K562 (cell line): ENCODE measurements around the gene C9orf153. TPM values are rescaled to one million over a fixed set of nuclear protein-coding genes. Genes with fewer than 3 reads are reported as not detected.

Source experiments
- ATAC-seq: fragments of 200-7000 bp; cut with Tn5 transposase; 3 replicates; pipeline ENCODE4 v1.9.1; 2020; ENCODE audit warnings: moderate library complexity
- BruUV-seq: library from RNA; stranded (reverse); fragments of 400-500 nt; replicated peaks from 2 replicates; lab custom pipeline; 2021; lab: Mats Ljungman, UMichigan
- CTCF ChIA-PET: fragments of 300-600 bp; formaldehyde crosslinking; extraction: SDS; loops from one replicate; lab custom pipeline; 2021; ENCODE audit warnings: low intra/inter-chr PET ratio; lab: Yijun Ruan, JAX
- POLR2A ChIA-PET: fragments of 300-600, 350-650 bp; sonication (Branson Sonifier 250); formaldehyde crosslinking; extraction: SDS; loops from one replicate; lab custom pipeline; 2021; ENCODE audit warnings: antibody characterized with exemption, inconsistent platforms; lab: Yijun Ruan, JAX
- DNase-seq, 4 experiments: peaks; one replicate each; pipeline versions ENCODE4 v3.0.0 to v3.0.0-alpha.2; 2011 to 2018; ENCODE audit warnings: low spot score in 3 of 4, mixed read lengths in 3 of 4; ENCODE audit errors: extremely low read depth in 1 of 4
- FAIRE-seq: peaks from 2 replicates; lab custom pipeline; 2011; peaks lifted over from hg19 to GRCh38; lab: Jason Lieb, UNC
- H2AFZ ChIP-seq: 2 replicates; pipeline ENCODE4 v1.6.0; 2011; ENCODE audit warnings: low read depth, low read length, control low read depth, inconsistent platforms
- H3K27ac ChIP-seq: fragments of 200-600 bp; 3 replicates; pipeline ENCODE4 v1.8.0; 2011; ENCODE audit warnings: low read depth, mild to moderate bottlenecking, control low read depth, inconsistent platforms, low read length, moderate library complexity, mixed read lengths; ENCODE audit errors: extremely low read depth
- H3K27me3 ChIP-seq, 2 experiments: fragments of 300-600 bp in 1 of 2; 2 replicates in 1 of 2; 3 replicates in 1 of 2; pipeline versions ENCODE4 v1.6.0 to v1.8.0; 2011; ENCODE audit warnings: inconsistent platforms in 2 of 2, low read length in 2 of 2, mild to moderate bottlenecking in 1 of 2, mixed read lengths in 1 of 2, moderate library complexity in 1 of 2; ENCODE audit not compliant: control insufficient read depth in 2 of 2, insufficient read depth in 2 of 2
- H3K36me3 ChIP-seq: fragments of 300-600 bp; 3 replicates; pipeline ENCODE4 v1.8.0; 2011; ENCODE audit warnings: mild to moderate bottlenecking, low read length, inconsistent platforms; ENCODE audit not compliant: control insufficient read depth, insufficient read depth
- H3K4me1 ChIP-seq, 2 experiments: fragments of 200-600 bp in 1 of 2; replicated peaks in 1 of 2; 2 replicates in 1 of 2; 3 replicates in 1 of 2; pipeline versions ENCODE4 v1.5.1 to v1.8.0; 2011; ENCODE audit warnings: inconsistent platforms in 2 of 2, low read length in 2 of 2, mild to moderate bottlenecking in 1 of 2, mixed read lengths in 1 of 2, moderate library complexity in 1 of 2; ENCODE audit not compliant: control insufficient read depth in 2 of 2, insufficient read depth in 2 of 2
- H3K4me2 ChIP-seq: 2 replicates; pipeline ENCODE4 v1.6.1; 2011; ENCODE audit warnings: low read length, control low read depth, inconsistent platforms, mixed read lengths; ENCODE audit not compliant: insufficient read depth
- H3K4me3 ChIP-seq: fragments of 200-600 bp; sonication (generic), shearing (Covaris generic); 2 replicates; pipeline ENCODE4 v1.5.1; 2016; ENCODE audit warnings: control low read depth, inconsistent platforms
- H3K79me2 ChIP-seq: fragments of 200-600 bp; 3 replicates; pipeline ENCODE4 v1.8.0; 2011; ENCODE audit warnings: low read length, inconsistent platforms; ENCODE audit not compliant: control insufficient read depth, insufficient read depth
- H3K9ac ChIP-seq, 2 experiments: 2 replicates each; pipeline versions ENCODE4 v1.6.0 to v1.6.1; 2011; ENCODE audit warnings: low read depth in 2 of 2, low read length in 2 of 2, control low read depth in 1 of 2, inconsistent platforms in 1 of 2, mild to moderate bottlenecking in 1 of 2, mixed read lengths in 1 of 2; ENCODE audit not compliant: insufficient read depth in 1 of 2
- H3K9me1 ChIP-seq: one replicate; pipeline ENCODE4 v1.6.0; 2011; ENCODE audit warnings: inconsistent platforms, mild to moderate bottlenecking, low read length, moderate library complexity; ENCODE audit not compliant: control insufficient read depth, insufficient read depth
- H3K9me3 ChIP-seq: replicated peaks from 2 replicates; pipeline ENCODE4 v1.5.1; 2011; ENCODE audit warnings: low read depth, low read length, inconsistent platforms; ENCODE audit not compliant: control insufficient read depth, insufficient read depth
- H4K20me1 ChIP-seq: replicated peaks from 2 replicates; pipeline ENCODE4 v1.6.1; 2011; ENCODE audit warnings: low read length, inconsistent platforms, mixed read lengths; ENCODE audit not compliant: control insufficient read depth, insufficient read depth
- HDAC1 ChIP-seq, 2 experiments: fragments of 450-650 bp; IDR thresholded peaks; 2 replicates each; pipeline ENCODE4 v1.6.1; 2016 to 2017; ENCODE audit warnings: inconsistent platforms in 1 of 2, mild to moderate bottlenecking in 1 of 2, moderate library complexity in 1 of 2
- HLTF ChIP-seq: fragments of 450-650 bp; IDR thresholded peaks from 2 replicates; pipeline ENCODE4 v1.6.1; 2016
- ILK ChIP-seq: fragments of 450-650 bp; IDR thresholded peaks from 2 replicates; pipeline ENCODE4 v1.6.1; 2016; ENCODE audit warnings: missing genetic modification characterization, low read depth, mild to moderate bottlenecking, missing compliant biosample characterization, moderate library complexity, borderline replicate concordance
- MBD1 ChIP-seq: fragments of 250-450 bp; sonication (Bioruptor Pico); IDR thresholded peaks from 2 replicates; pipeline ENCODE4 v1.8.0; 2022; ENCODE audit warnings: inconsistent platforms
- RFX5 ChIP-seq: IDR thresholded peaks from 2 replicates; pipeline ENCODE4 v1.6.1; 2011; ENCODE audit warnings: low read depth, mild to moderate bottlenecking, improper control_type of control experiment, low read length
- ZFPM2 ChIP-seq: fragments of 250-450 bp; sonication (Bioruptor Pico); IDR thresholded peaks from 2 replicates; pipeline ENCODE4 v1.5.1; 2022; ENCODE audit warnings: mild to moderate bottlenecking
- ZNF518B ChIP-seq: fragments of 250-450 bp; sonication (Bioruptor Pico); IDR thresholded peaks from 2 replicates; pipeline ENCODE4 v1.5.0; 2021; ENCODE audit warnings: mild to moderate bottlenecking, moderate library complexity
- ZNF586 ChIP-seq: fragments of 450-650 bp; formaldehyde crosslinking; conservative IDR thresholded peaks from 2 replicates; pipeline ENCODE4 v1.4.0; 2020; ENCODE audit warnings: mild to moderate bottlenecking, moderate library complexity
- WGBS: fragments of 100-300 bp; shearing (Covaris generic); methylation state at CpG from one replicate; pipeline ENCODE4 v1.1.6; 2016; ENCODE audit warnings: low coverage, mixed read lengths; ENCODE audit not compliant: insufficient coverage; ENCODE audit errors: missing lambda C conversion rate; 5-methylcytosine and 5-hydroxymethylcytosine counted together
- in situ Hi-C: fragments of 300-500 bp; cut with MboI; formaldehyde crosslinking; loops from 4 replicates; pipeline ENCODE4 v1.15.0; 2018; ENCODE audit warnings: inconsistent platforms, mixed read lengths
- intact Hi-C: fragments of 100-400 bp; cut with micrococcal nuclease; formaldehyde crosslinking; loops from 2 replicates; pipeline ENCODE4 v1.14.2; 2022
- polyA plus RNA-seq, 8 experiments: library from polyadenylated mRNA; depleted of rRNA in 4 of 8; stranded (reverse) in 5 of 8; unstranded in 3 of 8; fragments of >200 nt; fragmentation: Nextera tagmentation in 2 of 8; fragmentation: Illumina TruSeq in 1 of 8; extraction: Ambion mirVana in 2 of 8; extraction: Trizol in 1 of 8; gene quantifications; 2 replicates each; pipeline versions ENCODE4 v1.2.1 to v1.2.3, GENCODE V29; 2011 to 2014; ENCODE audit warnings: inconsistent platforms in 1 of 8, missing spikeins in 1 of 8
- total RNA-seq, 7 experiments: library from RNA; depleted of rRNA in 6 of 7; stranded (reverse); fragments of >200 nt in 6 of 7; fragmentation: Illumina TruSeq in 2 of 7; extraction: Trizol in 2 of 7; gene quantifications; 2 replicates each; pipeline versions ENCODE4 v1.2.1 to v1.2.3, GENCODE V29; 2011 to 2021; ENCODE audit warnings: low replicate concordance in 1 of 7

Gene C9orf153
- total and polyA plus RNA-seq, 9 of the 15 experiments (the other 6 are each of a cell fraction or from before 2014, with no cell fraction given): 0.07 to 1.2 (median 0.11) TPM; not detected in 5

- H3K9ac ChIP-seq: no peak overlapping the region
- in situ Hi-C loops: loop anchor here (5.0 kb wide), 1 partner anchor 36 kb away; no protein-coding TSS in a partner anchor
- no peak overlapping the region for H2AFZ ChIP-seq
- intact Hi-C loops: no loop called here
- TF ChIP-seq HDAC1 (IDR thresholded peaks at IDR 0.05) (no peak), RFX5 (no peak), ZNF518B (CRISPR knock-in tag) (no peak), ZNF586 (CRISPR knock-in tag) (no peak), HLTF (no peak), MBD1 (CRISPR knock-in tag) (no peak), ILK (tag) (no peak), ZFPM2 (CRISPR knock-in tag) (no peak)
- no peak for FAIRE-seq
- H3K4me2 ChIP-seq: no peak overlapping the region
- 91% methylated on average over 1 of the region's 1 CpG for WGBS
- no peak for DNase-seq
- H3K27me3 ChIP-seq: no peaks in the 10 kb centered on the region
- no peaks in the 10 kb centered on the region for H3K9me1 ChIP-seq
- ATAC-seq: no peak
- CTCF ChIA-PET: no interaction called here
- no peaks in the 10 kb centered on the region for H3K79me2 ChIP-seq
- no TSS peak for BruUV-seq
- POLR2A ChIA-PET: no interaction called here
- H3K36me3 ChIP-seq: peaks cover 77% of the 10 kb centered on the region
- H3K4me1 ChIP-seq: no peaks in the 10 kb centered on the region
- no peaks in the 10 kb centered on the region for H3K9me3 ChIP-seq
- H3K4me3 ChIP-seq: no peak overlapping the region
- no peaks in the 10 kb centered on the region for H4K20me1 ChIP-seq
- no peak overlapping the region for H3K27ac ChIP-seq
Measured at GRCh38 chr9:86301686-86302085, 42.2 kb upstream of the C9orf153 start.
